Pancreas (tissue), 10 donors: ENCODE data around the gene PXMP2. TPM values are rescaled to one million over a fixed set of nuclear protein-coding genes. Genes with fewer than 3 reads are reported as not detected.

Experiments
- ATAC-seq, 4 donors: fragments of 200-7000 bp; cut with Tn5 transposase; one replicate each; pipeline versions ENCODE4 v1.8.0 to v1.9.1; 2020; ENCODE audit warnings: mild to moderate bottlenecking in 4 of 4, moderate library complexity in 4 of 4
- DNase-seq, 6 donors: peaks; one replicate each; pipeline ENCODE4 v3.0.0-alpha.2; 2020
- FAIRE-seq: peaks from 2 replicates; lab custom pipeline; 2012; peaks lifted over from hg19 to GRCh38; lab: Jason Lieb, UNC
- H3K27ac ChIP-seq, 4 donors: fragments of 200-600 bp; sonication (generic); 1 replicate in 3 of 4; 2 replicates in 1 of 4; pipeline versions ENCODE4 v1.5.0 to v1.8.0; 2020
- H3K27me3 ChIP-seq, 4 donors: fragments of 200-600 bp; one replicate each; pipeline ENCODE4 v1.8.0; 2021
- H3K36me3 ChIP-seq, 3 donors: fragments of 200-600 bp; sonication (generic) in 1 of 3; one replicate each; pipeline versions ENCODE4 v1.5.0 to v1.8.0; 2020 to 2021
- H3K4me1 ChIP-seq, 3 donors: fragments of 200-600 bp; one replicate each; pipeline ENCODE4 v1.8.0; 2021
- H3K4me3 ChIP-seq, 4 donors: fragments of 200-600 bp; sonication (generic) in 2 of 4; one replicate each; pipeline versions ENCODE4 v1.5.0 to v1.8.0; 2020 to 2021
- H3K9me3 ChIP-seq, 4 donors: fragments of 200-600 bp; one replicate each; pipeline ENCODE4 v1.8.0; 2021
- CTCF ChIP-seq, 4 donors: fragments of 200-600 bp; sonication (generic) in 3 of 4; IDR thresholded peaks; one replicate each; pipeline versions ENCODE4 v1.5.0 to v1.8.0; 2021; ENCODE audit warnings: antibody characterized with exemption in 4 of 4
- WGBS, 2 donors: extraction: QIAGEN DNeasy Blood & Tissue Kit; methylation state at CpG; one replicate each; pipeline ENCODE4 v1.1.7; 2013; 5-methylcytosine and 5-hydroxymethylcytosine counted together
- intact Hi-C, 3 donors: fragments of 100-400 bp; cut with DNase I; formaldehyde crosslinking; loops; one replicate each; pipeline versions ENCODE4 v1.11.1 to v1.14.2; 2022
- polyA plus RNA-seq, 2 donors: library from polyadenylated mRNA; stranded (reverse); fragments of 200-250 nt; gene quantifications; one replicate each; pipeline ENCODE4 v1.2.3, GENCODE V29; 2013
- total RNA-seq, 6 donors: library from RNA; stranded (reverse); fragmentation: NEBNext Ultra II Directional in 4 of 6; extraction: Animal tissue kit (Norgen Biotek cat#: 25700) in 4 of 6; gene quantifications; one replicate each; pipeline versions ENCODE4 v1.2.1 to v1.2.4, GENCODE V29; 2021 to 2023
- donor health status: healthy with polysubstance abuse.
- donor health status: DM: no; HTN: no; CAD: no; lungs with moderate emphysema.
- donor health status: DM: no; HTN: no; CAD: no.
- donor health status: control.
- donor health status: control.
- donor health status: Bipolar disorder and iron deficiency.
- donor health status: DM: yes; HTN: yes; CAD: no.
- donor health status: DM: no; HTN: no; CAD: no.
- donor health status: DM: no; HTN: no; CAD: no.
- donor health status: DM: yes; HTN: yes; CAD: no.

The PXMP2 gene
- total and polyA plus RNA-seq, 8 donors, result 7.7 to 27.1 (median 13.3) TPM

- 90 to 93% methylated on average over 14 of the region's 14 CpGs for WGBS, 2 donors
- no peak overlapping the region for H3K27ac ChIP-seq
- intact Hi-C loops, result no loop called here
- H3K9me3 ChIP-seq, result no peaks in the 10 kb centered on the region
- no peaks in the 10 kb centered on the region for H3K27me3 ChIP-seq
- no peak overlapping the region for H3K4me3 ChIP-seq
- no peaks in the 10 kb centered on the region for H3K4me1 ChIP-seq
- FAIRE-seq, result no peak
- H3K36me3 ChIP-seq, result peaks cover 0 to 32% (median 12%) of the 10 kb centered on the region in 3 donors
- peak in 1 of 6 donors; percentile 14 for DNase-seq
- no peak for TF ChIP-seq CTCF (IDR thresholded peaks at IDR 0.05)
- peak in 1 of 4 donors; percentile 17 for ATAC-seq
These were observed 67.0 kb downstream of the PXMP2 start for GRCh38 chr12:132754160-132754932.

Other genes starting within 250 kb of the PXMP2 start
- gene FBRSL1, start 197.4 kb upstream of the PXMP2 start, total RNA-seq, result 10 to 100 TPM; 31.1 to 55.8 (median 43.1) TPM
- gene FBRSL1, start 197.4 kb upstream of the PXMP2 start, polyA plus RNA-seq, result 10 to 100 TPM; 45.1 to 62.5 TPM
- gene LRCOL1, start 77.0 kb upstream of the PXMP2 start, total RNA-seq, result not detected
- under 1 TPM in 1 of 2 donors, not detected in 1; 0.21 TPM for gene LRCOL1, start 77.0 kb upstream of the PXMP2 start, polyA plus RNA-seq
- under 1 TPM in 3 of 6 donors, not detected in 3; 0.08 to 0.37 (median 0.09) TPM for gene P2RX2, start 68.8 kb upstream of the PXMP2 start, total RNA-seq
- gene P2RX2, start 68.8 kb upstream of the PXMP2 start, polyA plus RNA-seq, result 10 to 100 TPM in 1 of 2 donors, 1 to 10 TPM in 1; 6.1 to 12.0 TPM
- gene POLE, start 245 bp upstream of the PXMP2 start, total RNA-seq, result 10 to 100 TPM in 5 of 6 donors, 1 to 10 TPM in 1; 7.2 to 17.1 (median 14.3) TPM
- 10 to 100 TPM; 31.0 to 45.7 TPM for gene POLE, start 245 bp upstream of the PXMP2 start, polyA plus RNA-seq
- 10 to 100 TPM; 14.9 to 27.3 (median 18.0) TPM for gene PGAM5, start 23.3 kb downstream of the PXMP2 start, total RNA-seq
- 10 to 100 TPM in 1 of 2 donors, 1 to 10 TPM in 1; 9.0 to 14.4 TPM for gene PGAM5, start 23.3 kb downstream of the PXMP2 start, polyA plus RNA-seq
- gene ANKLE2, start 74.2 kb downstream of the PXMP2 start, total RNA-seq, result 10 to 100 TPM; 20.0 to 31.2 (median 22.8) TPM
- gene ANKLE2, start 74.2 kb downstream of the PXMP2 start, polyA plus RNA-seq, result 10 to 100 TPM; 22.8 to 39.6 TPM
- 10 to 100 TPM; 25.0 to 44.5 (median 33.4) TPM for gene GOLGA3, start 141.3 kb downstream of the PXMP2 start, total RNA-seq
- gene GOLGA3, start 141.3 kb downstream of the PXMP2 start, polyA plus RNA-seq, result 10 to 100 TPM; 12.6 to 26.8 TPM
- 10 to 100 TPM; 14.9 to 19.9 (median 15.4) TPM for gene CHFR, start 200.0 kb downstream of the PXMP2 start, total RNA-seq
- 10 to 100 TPM; 25.7 to 32.3 TPM for gene CHFR, start 200.0 kb downstream of the PXMP2 start, polyA plus RNA-seq